HG02642 (cell line): ENCODE measurements around the gene SLC8A3.

ENCODE experiments used
- ATAC-seq: cut with Tn5 transposase; IDR thresholded peaks from one replicate; pipeline ENCODE4 v1.9.1; 2021; ENCODE audit warnings: mild to moderate bottlenecking; ENCODE audit not compliant: unreplicated experiment, poor library complexity

The SLC8A3 gene

GRCh38 chr14:70033116-70033515 lies 155.6 kb downstream of the SLC8A3 start:
- ATAC-seq, result no peak

GRCh38 chr14:70032447-70032846 lies 156.3 kb downstream of the SLC8A3 start:
- ATAC-seq, result no peak

- ATAC-seq, result no peak
Measured at GRCh38 chr14:70032016-70032415, 156.7 kb downstream of the SLC8A3 start.

- no peak for ATAC-seq
Measured at GRCh38 chr14:70029296-70030132, 159.2 kb downstream of the SLC8A3 start.

GRCh38 chr14:70027785-70028428 lies 160.8 kb downstream of the SLC8A3 start:
- no peak for ATAC-seq

GRCh38 chr14:70023871-70024270 lies 164.9 kb downstream of the SLC8A3 start:
- no peak for ATAC-seq

- ATAC-seq, result no peak
Measured at GRCh38 chr14:70022771-70023445, 165.8 kb downstream of the SLC8A3 start.

GRCh38 chr14:70021548-70022220 lies 167.1 kb downstream of the SLC8A3 start:
- no peak for ATAC-seq

- no peak for ATAC-seq
Measured at GRCh38 chr14:70020352-70021170, 168.2 kb downstream of the SLC8A3 start.

GRCh38 chr14:70019695-70020094 lies 169.1 kb downstream of the SLC8A3 start:
- ATAC-seq, result no peak

GRCh38 chr14:70018713-70019211 lies 170.0 kb downstream of the SLC8A3 start:
- no peak for ATAC-seq

GRCh38 chr14:70018230-70018629 lies 170.5 kb downstream of the SLC8A3 start:
- no peak for ATAC-seq

- ATAC-seq, result no peak
Measured at GRCh38 chr14:70014406-70015095, 174.2 kb downstream of the SLC8A3 start.

- ATAC-seq, result no peak
Measured at GRCh38 chr14:70013271-70013873, 175.4 kb downstream of the SLC8A3 start.

GRCh38 chr14:70011708-70012107 lies 177.0 kb downstream of the SLC8A3 start:
- ATAC-seq, result no peak

GRCh38 chr14:70011098-70011497 lies 177.7 kb downstream of the SLC8A3 start:
- ATAC-seq, result no peak

- ATAC-seq, result no peak
Measured at GRCh38 chr14:70009961-70010360, 178.8 kb downstream of the SLC8A3 start.
